Middle frontal gyrus (tissue), 1 donor: ENCODE results near the gene SEMA3B.

Source experiments
- DNase-seq: peaks from one replicate; pipeline ENCODE4 v3.0.0-alpha.2; 2015; ENCODE audit warnings: low spot score; ENCODE audit errors: extremely low spot score

Gene SEMA3B

GRCh38 chr3:50292159-50293078 is 23.5 kb downstream of the SEMA3B start, which contains the start of gene IFRD2:
TSS of gene IFRD2 (minus strand) at chr3:50292429. CDS start at chr3:50292274, 155 bp downstream.
- peak; percentile 97 for DNase-seq

GRCh38 chr3:50293079-50293801 is 24.3 kb downstream of the SEMA3B start:
- DNase-seq, result no peak

- DNase-seq, result no peak
Measured at GRCh38 chr3:50294089-50294488, 25.1 kb downstream of the SEMA3B start.

GRCh38 chr3:50294492-50295403 is 25.8 kb downstream of the SEMA3B start:
- no peak for DNase-seq

GRCh38 chr3:50295553-50296431 is 26.8 kb downstream of the SEMA3B start:
- no peak for DNase-seq

- no peak for DNase-seq
Measured at GRCh38 chr3:50296721-50297383, 27.9 kb downstream of the SEMA3B start.

- no peak for DNase-seq
Measured at GRCh38 chr3:50297384-50297775, 28.4 kb downstream of the SEMA3B start.

- no peak for DNase-seq
Measured at GRCh38 chr3:50297896-50298725, 29.2 kb downstream of the SEMA3B start.

GRCh38 chr3:50298836-50299637 is 30.1 kb downstream of the SEMA3B start, which contains the start of the genes HYAL3 and NAA80:
TSS of gene HYAL3 (minus strand) at chr3:50299405. CDS start at chr3:50295602, 3,803 bp downstream.
TSS of gene NAA80 (minus strand) at chr3:50299405. CDS start at chr3:50297463, 1,942 bp downstream.
- DNase-seq, result peak; percentile 99

GRCh38 chr3:50299638-50299928 is 30.6 kb downstream of the SEMA3B start:
- DNase-seq, result no peak

GRCh38 chr3:50299929-50300680 is 31.2 kb downstream of the SEMA3B start:
- DNase-seq, result peak; percentile 39

- no peak for DNase-seq
Measured at GRCh38 chr3:50300681-50301254, 31.8 kb downstream of the SEMA3B start.

- no peak for DNase-seq
Measured at GRCh38 chr3:50302095-50303012, 33.4 kb downstream of the SEMA3B start.

- no peak for DNase-seq
Measured at GRCh38 chr3:50303013-50303815, 34.3 kb downstream of the SEMA3B start, which contains the start of gene HYAL1. TSS of gene HYAL1 (minus strand) at chr3:50303574. CDS start at chr3:50302956, 618 bp downstream.

- no peak for DNase-seq
Measured at GRCh38 chr3:50304601-50305000, 35.7 kb downstream of the SEMA3B start.
